PC-3 (cell line): ENCODE measurements around the gene NES. TPM values are rescaled to one million over a fixed set of nuclear protein-coding genes. Genes with fewer than 3 reads are reported as not detected.
A peak's percentile ranks its signal among the peaks of the same experiment; 100 is the strongest.

Source experiments
- ATAC-seq: fragments of 200-7000 bp; cut with Tn5 transposase; 2 replicates; pipeline ENCODE4 v1.9.1; 2020; ENCODE audit warnings: mild to moderate bottlenecking, moderate library complexity
- BruUV-seq: library from RNA; stranded (reverse); fragments of 400-500 nt; replicated peaks from 2 replicates; lab custom pipeline; 2021; lab: Mats Ljungman, UMichigan
- CTCF ChIA-PET: fragments of 300-600 bp; sonication (Branson Sonifier 250); formaldehyde crosslinking; loops from one replicate; lab custom pipeline; 2022; ENCODE audit warnings: antibody characterized with exemption; lab: Charles Lee
- POLR2A ChIA-PET: fragments of 300-600 bp; sonication (Branson Sonifier 250); formaldehyde crosslinking; loops from one replicate; lab custom pipeline; 2022; ENCODE audit warnings: antibody characterized with exemption; ENCODE audit not compliant: unreplicated experiment; lab: Charles Lee
- DNase-seq: peaks from one replicate; pipeline ENCODE4 v3.0.0-alpha.2; 2015
- H2AFZ ChIP-seq: fragments of 300-600 bp; sonication (generic); 2 replicates; pipeline ENCODE4 v1.6.0; 2016; ENCODE audit warnings: antibody characterized with exemption, low read length
- H3F3A ChIP-seq: fragments of 300-600 bp; sonication (generic); one replicate; pipeline ENCODE4 v1.6.0; 2017; ENCODE audit warnings: antibody characterized with exemption, low read length, control low read depth, mild to moderate bottlenecking; ENCODE audit not compliant: unreplicated experiment
- H3K27ac ChIP-seq: fragments of 300-600 bp; sonication (generic); 2 replicates; pipeline ENCODE4 v1.5.1; 2016; ENCODE audit warnings: mild to moderate bottlenecking, low read length
- H3K27me3 ChIP-seq: fragments of 300-600 bp; sonication (generic); 2 replicates; pipeline ENCODE4 v1.6.1; 2016; ENCODE audit warnings: low read length, mixed read lengths
- H3K36me3 ChIP-seq: fragments of 300-600 bp; sonication (generic); 2 replicates; pipeline ENCODE4 v1.6.1; 2016; ENCODE audit warnings: low read depth, mixed run types, low read length, mixed read lengths
- H3K4me1 ChIP-seq: fragments of 300-600 bp; sonication (generic); 2 replicates; pipeline ENCODE4 v1.5.1; 2016; ENCODE audit warnings: low read length; ENCODE audit not compliant: insufficient read depth
- H3K4me2 ChIP-seq: fragments of 300-600 bp; sonication (generic); 2 replicates; pipeline ENCODE4 v1.6.0; 2016; ENCODE audit warnings: low read length
- H3K4me3 ChIP-seq: fragments of 300-600 bp; sonication (generic); 2 replicates; pipeline ENCODE4 v1.5.1; 2016; ENCODE audit warnings: mild to moderate bottlenecking, low read length, mixed read lengths
- H3K79me2 ChIP-seq: fragments of 300-600 bp; sonication (generic); 2 replicates; pipeline ENCODE4 v1.6.1; 2017; ENCODE audit warnings: low read length, mixed read lengths
- H3K9ac ChIP-seq: fragments of 300-600 bp; sonication (generic); 2 replicates; pipeline ENCODE4 v1.6.0; 2016; ENCODE audit warnings: mild to moderate bottlenecking, low read length
- H3K9me2 ChIP-seq: fragments of 300-600 bp; sonication (generic); replicated peaks from 2 replicates; pipeline ENCODE4 v1.6.1; 2016; ENCODE audit warnings: mixed run types, low read length, mixed read lengths
- H3K9me3 ChIP-seq: fragments of 300-600 bp; sonication (generic); 2 replicates; pipeline ENCODE4 v1.6.1; 2016; ENCODE audit warnings: low read length, mixed read lengths
- H4K20me1 ChIP-seq: fragments of 300-600 bp; sonication (generic); 2 replicates; pipeline ENCODE4 v1.6.1; 2016; ENCODE audit warnings: low read length, mixed read lengths
- EZH2 ChIP-seq: fragments of 300-600 bp; sonication (generic); IDR thresholded peaks from one replicate; pipeline ENCODE4 v1.6.1; 2017; ENCODE audit warnings: antibody characterized with exemption, mild to moderate bottlenecking, low read length; ENCODE audit not compliant: unreplicated experiment
- EZH2phosphoT487 ChIP-seq: fragments of 300-600 bp; sonication (generic); IDR thresholded peaks from 2 replicates; pipeline ENCODE4 v1.6.1; 2018; ENCODE audit warnings: mild to moderate bottlenecking, antibody characterized with exemption, low read length, borderline replicate concordance
- intact Hi-C: fragments of 100-400 bp; cut with micrococcal nuclease; formaldehyde crosslinking; loops from 2 replicates; pipeline ENCODE4 v1.9.0; 2023
- total RNA-seq: library from RNA; depleted of rRNA; stranded (reverse); fragments of >200 nt; gene quantifications from 2 replicates; pipeline ENCODE4 v1.2.3, GENCODE V29; 2014
- TF ChIP-seq, protein P1 (sequence below): fragments of 300-600 bp; sonication (generic); conservative IDR thresholded peaks from 2 replicates; pipeline ENCODE4 v1.5.1; 2017; ENCODE audit warnings: antibody characterized with exemption, low read depth, mild to moderate bottlenecking, low read length

NES gene
- total RNA-seq, 1 experiment from 2014 or later, result 58.2 TPM

DNA sequence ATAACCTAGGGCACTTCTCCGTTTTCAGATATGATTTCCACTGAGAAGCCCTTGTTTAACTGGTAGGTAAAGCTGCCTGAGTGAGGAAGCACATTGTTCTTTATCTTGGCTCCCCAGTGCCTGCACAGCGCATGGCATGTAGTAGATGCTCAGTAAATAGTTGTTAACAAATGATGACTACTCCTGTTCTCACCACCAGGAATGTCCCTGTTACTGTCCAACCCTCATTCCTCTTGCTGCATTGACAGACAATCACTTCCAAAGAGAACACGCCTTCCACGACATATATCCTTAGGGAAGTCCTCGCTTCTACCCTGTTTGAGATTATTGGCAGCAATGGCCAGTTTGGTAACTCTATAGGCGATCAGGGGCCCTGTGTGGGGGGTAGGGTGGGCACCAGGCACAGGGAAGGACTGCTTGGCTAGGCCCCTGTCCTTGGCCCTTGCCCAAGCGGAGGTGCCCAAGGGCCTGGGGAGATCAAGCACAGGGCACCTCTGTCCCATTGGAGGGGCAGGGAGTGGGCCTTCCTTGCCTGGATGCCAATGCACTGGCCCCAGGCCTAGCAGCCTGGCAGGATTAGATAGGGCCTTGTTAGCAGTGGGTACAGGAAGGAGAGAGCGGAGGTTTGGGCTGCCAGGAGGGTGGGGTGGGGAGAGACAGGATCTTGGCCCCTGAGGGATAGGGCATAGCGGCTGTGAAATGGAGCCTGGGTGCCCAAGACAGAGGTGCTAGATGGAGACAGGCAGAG is 10.2 kb downstream of the NES start:
- no peaks in the 10 kb centered on the region for H3K9me2 ChIP-seq
- no TSS peak for BruUV-seq
- H3K9ac ChIP-seq, result no peak overlapping the region
- ChIA-PET POLR2A (no interaction called here), CTCF (no interaction called here)
- no peak overlapping the region for H2AFZ ChIP-seq
- H3K4me2 ChIP-seq, result no peak overlapping the region
- H3F3A ChIP-seq, result no peaks in the 10 kb centered on the region
- no peaks in the 10 kb centered on the region for H3K9me3 ChIP-seq
- no peaks in the 10 kb centered on the region for H3K79me2 ChIP-seq
- no peaks in the 10 kb centered on the region for H3K36me3 ChIP-seq
- no peaks in the 10 kb centered on the region for H4K20me1 ChIP-seq
- TF ChIP-seq EZH2phosphoT487 (no peak), EZH2 (no peak)
- TF ChIP-seq, protein P1, sequence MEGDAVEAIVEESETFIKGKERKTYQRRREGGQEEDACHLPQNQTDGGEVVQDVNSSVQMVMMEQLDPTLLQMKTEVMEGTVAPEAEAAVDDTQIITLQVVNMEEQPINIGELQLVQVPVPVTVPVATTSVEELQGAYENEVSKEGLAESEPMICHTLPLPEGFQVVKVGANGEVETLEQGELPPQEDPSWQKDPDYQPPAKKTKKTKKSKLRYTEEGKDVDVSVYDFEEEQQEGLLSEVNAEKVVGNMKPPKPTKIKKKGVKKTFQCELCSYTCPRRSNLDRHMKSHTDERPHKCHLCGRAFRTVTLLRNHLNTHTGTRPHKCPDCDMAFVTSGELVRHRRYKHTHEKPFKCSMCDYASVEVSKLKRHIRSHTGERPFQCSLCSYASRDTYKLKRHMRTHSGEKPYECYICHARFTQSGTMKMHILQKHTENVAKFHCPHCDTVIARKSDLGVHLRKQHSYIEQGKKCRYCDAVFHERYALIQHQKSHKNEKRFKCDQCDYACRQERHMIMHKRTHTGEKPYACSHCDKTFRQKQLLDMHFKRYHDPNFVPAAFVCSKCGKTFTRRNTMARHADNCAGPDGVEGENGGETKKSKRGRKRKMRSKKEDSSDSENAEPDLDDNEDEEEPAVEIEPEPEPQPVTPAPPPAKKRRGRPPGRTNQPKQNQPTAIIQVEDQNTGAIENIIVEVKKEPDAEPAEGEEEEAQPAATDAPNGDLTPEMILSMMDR, result no peak
- peaks cover 15% of the 10 kb centered on the region for H3K4me1 ChIP-seq
- ATAC-seq (peak; percentile 10; the same call in 1 of the 2 replicates), DNase-seq (no peak)
- H3K27ac ChIP-seq, result no peak overlapping the region
- intact Hi-C loops, result no loop called here
- H3K4me3 ChIP-seq, result no peak overlapping the region
- H3K27me3 ChIP-seq, result no peaks in the 10 kb centered on the region

- POLR2A ChIA-PET, result no interaction called here
- ATAC-seq (no peak), DNase-seq (no peak)
- Histone ChIP-seq H3K36me3 (no peaks in the 10 kb centered on the region), H3K27ac (no peak overlapping the region), H4K20me1 (no peaks in the 10 kb centered on the region), H3F3A (peaks cover 5% of the 10 kb centered on the region), H3K4me3 (no peak overlapping the region), H3K9me2 (no peaks in the 10 kb centered on the region), H3K27me3 (no peaks in the 10 kb centered on the region), H3K4me1 (peaks cover 30% of the 10 kb centered on the region), H3K79me2 (peaks cover 7% of the 10 kb centered on the region), H2AFZ (no peak overlapping the region), H3K4me2 (no peak overlapping the region), H3K9ac (no peak overlapping the region), H3K9me3 (no peaks in the 10 kb centered on the region)
- intact Hi-C loops, result no loop called here
- TF ChIP-seq EZH2 (no peak), EZH2phosphoT487 (no peak)
- TF ChIP-seq, protein P1, result no peak
- BruUV-seq, result no TSS peak
- CTCF ChIA-PET, result no interaction called here
Observed at GRCh38 chr1:156665539-156665938, 11.7 kb downstream of the NES start.

DNA sequence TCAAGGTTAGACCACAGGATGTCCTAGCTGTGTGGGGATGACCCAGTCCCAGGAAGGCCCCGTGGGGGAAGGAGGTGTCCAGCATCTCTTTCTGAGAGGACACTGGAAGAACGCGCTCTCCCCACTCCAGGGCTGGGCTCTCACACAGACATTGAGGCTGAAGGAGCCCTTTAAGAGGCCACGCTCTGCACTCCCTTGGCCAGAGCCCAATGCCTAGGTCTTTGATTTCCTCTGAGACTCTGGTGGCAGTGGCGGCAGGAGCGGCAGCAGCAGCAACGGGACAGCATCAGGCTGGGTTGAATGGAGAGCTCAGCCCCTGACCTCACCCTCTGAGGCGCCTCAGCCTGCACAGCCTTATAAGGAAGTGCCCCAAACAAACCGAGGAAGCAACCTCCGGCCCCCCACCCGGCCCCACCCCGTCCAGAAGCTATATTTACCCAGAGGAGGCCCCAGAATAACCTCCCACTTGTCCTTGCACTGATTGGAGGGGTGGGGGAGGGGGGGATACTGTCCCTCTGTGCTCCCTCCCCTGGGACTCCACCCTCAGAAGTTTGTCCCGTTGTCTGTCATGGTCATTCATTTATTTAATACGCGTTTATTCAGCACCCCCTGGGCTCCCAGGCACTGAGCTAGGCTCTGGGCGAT is 12.3 kb downstream of the NES start:
- Histone ChIP-seq H3K36me3 (no peaks in the 10 kb centered on the region), H3K9ac (no peak overlapping the region), H3K4me1 (peaks cover 33% of the 10 kb centered on the region), H3K27ac (no peak overlapping the region), H3F3A (peaks cover 5% of the 10 kb centered on the region), H3K79me2 (peaks cover 8% of the 10 kb centered on the region), H3K4me3 (no peak overlapping the region), H3K4me2 (no peak overlapping the region), H3K27me3 (no peaks in the 10 kb centered on the region), H3K9me2 (no peaks in the 10 kb centered on the region), H2AFZ (no peak overlapping the region), H3K9me3 (no peaks in the 10 kb centered on the region), H4K20me1 (no peaks in the 10 kb centered on the region)
- DNase-seq (no peak), ATAC-seq (no peak)
- ChIA-PET CTCF (no interaction called here), POLR2A (no interaction called here)
- intact Hi-C loops, result no loop called here
- BruUV-seq, result no TSS peak
- TF ChIP-seq EZH2phosphoT487 (no peak), EZH2 (no peak)
